ENCODE measurements around the gene IGSF8. TPM values are rescaled to one million over a fixed set of nuclear protein-coding genes. Genes with fewer than 3 reads are reported as not detected.

The IGSF8 gene
- total RNA-seq, 1 donor from 2014 or later, result 45.9 TPM

GRCh38 chr1:160066829-160067745 lies 31.3 kb downstream of the IGSF8 start:
- H3K36me3 Mint-ChIP-seq (ENCODE audit: unreplicated experiment), result no peaks in the 10 kb centered on the region
- no peak for DNase-seq
- peaks cover 3% of the 10 kb centered on the region for H3K27me3 Mint-ChIP-seq (ENCODE audit: unreplicated experiment)
- H3K27ac Mint-ChIP-seq (ENCODE audit: unreplicated experiment), result no peak overlapping the region
- no peaks in the 10 kb centered on the region for H3K4me1 Mint-ChIP-seq (ENCODE audit: low read depth, unreplicated experiment)
- no peaks in the 10 kb centered on the region for H3K9me3 Mint-ChIP-seq (ENCODE audit: unreplicated experiment)
- TF ChIP-seq CTCF (IDR thresholded peaks at IDR 0.05; ENCODE audit: partially characterized antibody, unreplicated experiment), result no peak
- no peak overlapping the region for H3K4me3 Mint-ChIP-seq (ENCODE audit: unreplicated experiment)

- no peak for TF ChIP-seq CTCF (IDR thresholded peaks at IDR 0.05; ENCODE audit: partially characterized antibody, unreplicated experiment)
- Mint-ChIP-seq H3K4me3 (ENCODE audit: unreplicated experiment) (no peak overlapping the region), H3K9me3 (ENCODE audit: unreplicated experiment) (no peaks in the 10 kb centered on the region), H3K4me1 (ENCODE audit: low read depth, unreplicated experiment) (no peaks in the 10 kb centered on the region), H3K27ac (ENCODE audit: unreplicated experiment) (no peak overlapping the region), H3K36me3 (ENCODE audit: unreplicated experiment) (no peaks in the 10 kb centered on the region), H3K27me3 (ENCODE audit: unreplicated experiment) (peaks cover 2% of the 10 kb centered on the region)
- DNase-seq, result no peak
Measured at GRCh38 chr1:160064746-160065145, 33.7 kb downstream of the IGSF8 start.

- DNase-seq, result no peak
- peaks cover 2% of the 10 kb centered on the region for H3K27me3 Mint-ChIP-seq (ENCODE audit: unreplicated experiment)
- H3K4me1 Mint-ChIP-seq (ENCODE audit: low read depth, unreplicated experiment), result no peaks in the 10 kb centered on the region
- no peaks in the 10 kb centered on the region for H3K9me3 Mint-ChIP-seq (ENCODE audit: unreplicated experiment)
- H3K27ac Mint-ChIP-seq (ENCODE audit: unreplicated experiment), result no peak overlapping the region
- no peaks in the 10 kb centered on the region for H3K36me3 Mint-ChIP-seq (ENCODE audit: unreplicated experiment)
- no peak overlapping the region for H3K4me3 Mint-ChIP-seq (ENCODE audit: unreplicated experiment)
- TF ChIP-seq CTCF (IDR thresholded peaks at IDR 0.05; ENCODE audit: partially characterized antibody, unreplicated experiment), result no peak
Measured at GRCh38 chr1:160064164-160064563, 34.3 kb downstream of the IGSF8 start.

GRCh38 chr1:160063176-160063575 lies 35.2 kb downstream of the IGSF8 start:
- no peak for TF ChIP-seq CTCF (IDR thresholded peaks at IDR 0.05; ENCODE audit: partially characterized antibody, unreplicated experiment)
- Mint-ChIP-seq H3K27ac (ENCODE audit: unreplicated experiment) (no peak overlapping the region), H3K9me3 (ENCODE audit: unreplicated experiment) (no peaks in the 10 kb centered on the region), H3K4me3 (ENCODE audit: unreplicated experiment) (no peak overlapping the region), H3K4me1 (ENCODE audit: low read depth, unreplicated experiment) (no peaks in the 10 kb centered on the region), H3K27me3 (ENCODE audit: unreplicated experiment) (peaks cover 2% of the 10 kb centered on the region), H3K36me3 (ENCODE audit: unreplicated experiment) (no peaks in the 10 kb centered on the region)
- DNase-seq, result no peak

- H3K4me3 Mint-ChIP-seq (ENCODE audit: unreplicated experiment), result no peak overlapping the region
- no peak overlapping the region for H3K27ac Mint-ChIP-seq (ENCODE audit: unreplicated experiment)
- no peaks in the 10 kb centered on the region for H3K36me3 Mint-ChIP-seq (ENCODE audit: unreplicated experiment)
- no peaks in the 10 kb centered on the region for H3K9me3 Mint-ChIP-seq (ENCODE audit: unreplicated experiment)
- no peak for TF ChIP-seq CTCF (IDR thresholded peaks at IDR 0.05; ENCODE audit: partially characterized antibody, unreplicated experiment)
- H3K4me1 Mint-ChIP-seq (ENCODE audit: low read depth, unreplicated experiment), result no peaks in the 10 kb centered on the region
- DNase-seq, result no peak
- peaks cover 2% of the 10 kb centered on the region for H3K27me3 Mint-ChIP-seq (ENCODE audit: unreplicated experiment)
Measured at GRCh38 chr1:160062230-160062532, 36.2 kb downstream of the IGSF8 start.
